IMR-90 (cell line): ENCODE measurements around the gene PTP4A2. TPM values are rescaled to one million over a fixed set of nuclear protein-coding genes. Genes with fewer than 3 reads are reported as not detected.

Experiments used
- ATAC-seq: fragments of 200-7000 bp; cut with Tn5 transposase; 2 replicates; pipeline ENCODE4 v1.9.1; 2020; ENCODE audit warnings: low read depth, mild to moderate bottlenecking, moderate library complexity
- BruUV-seq: library from RNA; stranded (reverse); fragments of 400-500 nt; replicated peaks from 2 replicates; lab custom pipeline; 2021; lab: Mats Ljungman, UMichigan
- CTCF ChIA-PET: fragments of 300-600 bp; formaldehyde crosslinking; extraction: SDS; loops from one replicate; lab custom pipeline; 2021; ENCODE audit warnings: antibody characterized with exemption; lab: Yijun Ruan, JAX
- POLR2A ChIA-PET: fragments of 300-600 bp; sonication (Branson Sonifier 250); formaldehyde crosslinking; loops from one replicate; lab custom pipeline; 2022; ENCODE audit warnings: antibody characterized with exemption; ENCODE audit not compliant: unreplicated experiment; lab: Charles Lee
- DNase-seq: peaks from one replicate; pipeline ENCODE4 v3.0.0; 2013
- H2AFZ ChIP-seq: replicated peaks from 2 replicates; pipeline ENCODE3; 2013; ENCODE audit warnings: low read length, mild to moderate bottlenecking; ENCODE audit not compliant: poor library complexity
- H2AK5ac ChIP-seq: 2 replicates; pipeline ENCODE4 v1.6.1; 2013; ENCODE audit warnings: low read depth, low read length, inconsistent platforms
- H2AK9ac ChIP-seq: replicated peaks from 2 replicates; pipeline ENCODE3; 2013; ENCODE audit warnings: mild to moderate bottlenecking, low read depth, low read length, moderate library complexity; ENCODE audit not compliant: poor library complexity
- H2BK120ac ChIP-seq: 2 replicates; pipeline ENCODE4 v1.6.1; 2013; ENCODE audit warnings: low read depth, low read length, inconsistent platforms
- H2BK15ac ChIP-seq: 3 replicates; pipeline ENCODE4 v1.6.1; 2013; ENCODE audit warnings: low read depth, low read length, inconsistent platforms
- H2BK20ac ChIP-seq: 2 replicates; pipeline ENCODE4 v1.6.1; 2013; ENCODE audit warnings: low read depth, mild to moderate bottlenecking, inconsistent platforms, low read length, moderate library complexity
- H2BK5ac ChIP-seq: 2 replicates; pipeline ENCODE4 v1.6.1; 2013; ENCODE audit warnings: mild to moderate bottlenecking, low read depth, low read length, inconsistent platforms; ENCODE audit not compliant: poor library complexity, severe bottlenecking
- H3K14ac ChIP-seq: replicated peaks from 2 replicates; pipeline ENCODE4 v1.6.1; 2013; ENCODE audit warnings: low read depth, low read length, inconsistent platforms
- H3K18ac ChIP-seq: 2 replicates; pipeline ENCODE4 v1.6.1; 2013; ENCODE audit warnings: low read depth, low read length, control low read depth
- H3K23ac ChIP-seq: 2 replicates; pipeline ENCODE4 v1.6.1; 2013; ENCODE audit warnings: low read depth, low read length, inconsistent platforms
- H3K27ac ChIP-seq: 2 replicates; pipeline ENCODE4 v1.5.1; 2013; ENCODE audit warnings: mild to moderate bottlenecking, control low read depth, low read length; ENCODE audit not compliant: insufficient read depth
- H3K27me3 ChIP-seq: 2 replicates; pipeline ENCODE4 v1.6.1; 2013; ENCODE audit warnings: low read length; ENCODE audit not compliant: control insufficient read depth, insufficient read depth
- H3K36me3 ChIP-seq: 2 replicates; pipeline ENCODE4 v1.6.1; 2013; ENCODE audit warnings: low read length, mixed read lengths; ENCODE audit not compliant: control insufficient read depth, insufficient read depth
- H3K4ac ChIP-seq: 2 replicates; pipeline ENCODE4 v1.6.1; 2013; ENCODE audit warnings: low read depth, low read length, inconsistent platforms
- H3K4me1 ChIP-seq: 2 replicates; pipeline ENCODE4 v1.6.1; 2013; ENCODE audit warnings: low read length, mixed read lengths; ENCODE audit not compliant: control insufficient read depth, insufficient read depth
- H3K4me2 ChIP-seq: 2 replicates; pipeline ENCODE4 v1.6.1; 2013; ENCODE audit warnings: low read depth, mild to moderate bottlenecking, control low read depth, low read length, moderate library complexity
- H3K4me3 ChIP-seq: 2 replicates; pipeline ENCODE4 v1.5.1; 2013; ENCODE audit warnings: low read depth, mild to moderate bottlenecking, control low read depth, low read length, moderate library complexity; ENCODE audit not compliant: insufficient read depth
- H3K56ac ChIP-seq: 2 replicates; pipeline ENCODE4 v1.6.1; 2013; ENCODE audit warnings: low read length, inconsistent platforms; ENCODE audit not compliant: insufficient read depth; ENCODE audit errors: extremely low read depth
- H3K79me1 ChIP-seq, 2 experiments: 2 replicates each; pipeline ENCODE4 v1.6.1; 2013; ENCODE audit warnings: low read length in 2 of 2, inconsistent platforms in 1 of 2, low read depth in 1 of 2
- H3K9ac ChIP-seq: 2 replicates; pipeline ENCODE4 v1.6.1; 2013; ENCODE audit warnings: low read depth, low read length, control low read depth
- H3K9me1 ChIP-seq: 2 replicates; pipeline ENCODE4 v1.6.1; 2013; ENCODE audit warnings: low read length, inconsistent platforms; ENCODE audit not compliant: insufficient read depth
- H3K9me3 ChIP-seq: 2 replicates; pipeline ENCODE4 v1.6.1; 2013; ENCODE audit warnings: low read length; ENCODE audit not compliant: control insufficient read depth, insufficient read depth
- H4K20me1 ChIP-seq: 2 replicates; pipeline ENCODE4 v1.6.1; 2013; ENCODE audit warnings: low read length, inconsistent platforms; ENCODE audit not compliant: insufficient read depth
- H4K5ac ChIP-seq: 2 replicates; pipeline ENCODE4 v1.6.1; 2013; ENCODE audit warnings: mild to moderate bottlenecking, low read depth, low read length, control low read depth
- H4K8ac ChIP-seq, 2 experiments: 2 replicates each; pipeline ENCODE4 v1.6.1; 2013; ENCODE audit warnings: low read depth in 2 of 2, low read length in 2 of 2, control low read depth in 1 of 2, inconsistent platforms in 1 of 2
- H4K91ac ChIP-seq: 2 replicates; pipeline ENCODE4 v1.6.1; 2013; ENCODE audit warnings: low read depth, low read length, inconsistent platforms; ENCODE audit not compliant: insufficient read depth
- BHLHE40 ChIP-seq: fragments of 150-350 bp; IDR thresholded peaks from 2 replicates; pipeline ENCODE4 v1.6.1; 2016; ENCODE audit warnings: mild to moderate bottlenecking, low read depth, low read length
- CEBPB ChIP-seq: IDR thresholded peaks from 2 replicates; pipeline ENCODE4 v1.6.1; 2012; ENCODE audit warnings: low read depth, low read length, improper control_type of control experiment
- CHD1 ChIP-seq: IDR thresholded peaks from 2 replicates; pipeline ENCODE4 v1.6.1; 2012; ENCODE audit warnings: low read depth, low read length, improper control_type of control experiment
- CTCF ChIP-seq: conservative IDR thresholded peaks from 2 replicates; pipeline ENCODE4 v1.5.1; 2012; ENCODE audit warnings: mild to moderate bottlenecking, low read depth, low read length, improper control_type of control experiment
- ELK1 ChIP-seq: fragments of 150-350 bp; IDR thresholded peaks from 2 replicates; pipeline ENCODE4 v1.6.1; 2016; ENCODE audit warnings: low read depth, mild to moderate bottlenecking, low read length, moderate library complexity, borderline replicate concordance
- FOS ChIP-seq: fragments of 150-350 bp; IDR thresholded peaks from 2 replicates; pipeline ENCODE4 v1.6.1; 2016; ENCODE audit warnings: low read depth, low read length
- MAFK ChIP-seq: IDR thresholded peaks from 2 replicates; pipeline ENCODE4 v1.6.1; 2012; ENCODE audit warnings: low read depth, low read length, improper control_type of control experiment
- MAZ ChIP-seq: IDR thresholded peaks from 2 replicates; pipeline ENCODE4 v1.6.1; 2012; ENCODE audit warnings: low read depth, mild to moderate bottlenecking, low read length, improper control_type of control experiment, moderate library complexity, borderline replicate concordance
- MXI1 ChIP-seq: IDR thresholded peaks from 2 replicates; pipeline ENCODE4 v1.6.1; 2012; ENCODE audit warnings: low read depth, mild to moderate bottlenecking, low read length, moderate library complexity, borderline replicate concordance
- NFE2L2 ChIP-seq: fragments of 150-350 bp; IDR thresholded peaks from 2 replicates; pipeline ENCODE4 v1.6.1; 2016; ENCODE audit warnings: low read depth, mild to moderate bottlenecking, low read length
- POLR2A ChIP-seq: IDR thresholded peaks from 2 replicates; pipeline ENCODE4 v1.6.1; 2012; ENCODE audit warnings: mild to moderate bottlenecking, low read depth, low read length
- RAD21 ChIP-seq: IDR thresholded peaks from 2 replicates; pipeline ENCODE4 v1.6.1; 2012; ENCODE audit warnings: low read length, improper control_type of control experiment
- RCOR1 ChIP-seq: IDR thresholded peaks from 2 replicates; pipeline ENCODE4 v1.6.1; 2012; ENCODE audit warnings: mild to moderate bottlenecking, low read length, improper control_type of control experiment; ENCODE audit not compliant: insufficient replicate concordance
- RFX5 ChIP-seq: IDR thresholded peaks from 2 replicates; pipeline ENCODE4 v1.8.0; 2012; ENCODE audit warnings: low read depth, mild to moderate bottlenecking, low read length, moderate library complexity
- SMC3 ChIP-seq: fragments of 150-350 bp; IDR thresholded peaks from 2 replicates; pipeline ENCODE4 v1.6.1; 2016; ENCODE audit warnings: low read depth, mild to moderate bottlenecking, antibody characterized with exemption, low read length, moderate library complexity
- USF2 ChIP-seq: fragments of 150-350 bp; IDR thresholded peaks from 2 replicates; pipeline ENCODE4 v1.6.1; 2017; ENCODE audit warnings: mild to moderate bottlenecking, antibody characterized with exemption, low read length, low read depth
- WGBS, 2 experiments: methylation state at CpG; one replicate each; pipeline versions ENCODE4 v1.1.5 to v1.1.7; 2013; ENCODE audit warnings: missing lambda C conversion rate in 2 of 2; ENCODE audit not compliant: insufficient read length in 1 of 2; ENCODE audit errors: extremely low coverage in 2 of 2; 5-methylcytosine and 5-hydroxymethylcytosine counted together
- dilution Hi-C: fragments of 300-500 bp; cut with HindIII; formaldehyde crosslinking; loops from one replicate; pipeline ENCODE4 v1.14.3; 2018; ENCODE audit warnings: low sequenced_read_pairs; ENCODE audit not compliant: unreplicated experiment
- in situ Hi-C: fragments of 300-500 bp; cut with MboI; formaldehyde crosslinking; loops from 3 replicates; pipeline ENCODE4 v1.14.3; 2019; ENCODE audit warnings: low sequenced_read_pairs, inconsistent platforms, mixed read lengths
- intact Hi-C: fragments of 100-400 bp; cut with micrococcal nuclease; formaldehyde crosslinking; loops from 2 replicates; pipeline ENCODE4 v1.10.0; 2022
- polyA plus RNA-seq, 3 experiments: library from polyadenylated mRNA; depleted of rRNA; stranded (reverse); fragments of >200 nt; gene quantifications; 2 replicates each; pipeline ENCODE4 v1.2.3, GENCODE V29; 2012; ENCODE audit warnings: low replicate concordance in 1 of 3
- total RNA-seq: library from RNA; depleted of rRNA; stranded (reverse); fragments of >200 nt; gene quantifications from 2 replicates; pipeline ENCODE4 v1.2.3, GENCODE V29; 2012

The PTP4A2 gene
- total and polyA plus RNA-seq, 2 of the 4 experiments (the other 2 are of a cell fraction) = 135 to 328 TPM

GRCh38 chr1:31874942-31875341 is 63.2 kb downstream of the PTP4A2 start:
- Histone ChIP-seq H4K91ac (no peak overlapping the region), H3K4me1 (no peaks in the 10 kb centered on the region), H3K56ac (no peak overlapping the region), H3K9me1 (no peaks in the 10 kb centered on the region), H3K9me3 (no peaks in the 10 kb centered on the region), H2BK20ac (no peak overlapping the region), H2AFZ (no peak overlapping the region), H3K36me3 (no peaks in the 10 kb centered on the region), H4K20me1 (no peaks in the 10 kb centered on the region), H2BK5ac (no peak overlapping the region), H3K18ac (no peak overlapping the region), H3K79me1 (no peaks in the 10 kb centered on the region), H3K27me3 (peaks cover under 1% of the 10 kb centered on the region; the same call in 1 of the 2 replicates), H3K27ac (no peak overlapping the region), H3K14ac (no peak overlapping the region), H2AK9ac (no peak overlapping the region), H2BK120ac (no peak overlapping the region), H4K5ac (no peak overlapping the region), H4K8ac (no peak overlapping the region), H3K9ac (no peak overlapping the region), H3K4me2 (no peak overlapping the region), H2BK15ac (no peak overlapping the region), H3K4me3 (no peak overlapping the region), H3K23ac (no peak overlapping the region), H2AK5ac (no peak overlapping the region), H3K4ac (no peak overlapping the region)
- CTCF ChIA-PET = no interaction called here
- intact Hi-C loops = loop anchor here (10.0 kb wide), 1 partner anchor 50 kb away; no protein-coding TSS in a partner anchor
- WGBS, 2 experiments = no CpG with 5 or more reads among the region's 3 CpGs
- no peak for DNase-seq
- no TSS peak for BruUV-seq
- no peak for TF ChIP-seq BHLHE40
- no peak for TF ChIP-seq POLR2A
- TF ChIP-seq MAZ = no peak
- no peak for TF ChIP-seq SMC3
- TF ChIP-seq CHD1 = no peak
- TF ChIP-seq CEBPB = no peak
- no peak for TF ChIP-seq CTCF
- no peak for TF ChIP-seq NFE2L2
- no peak for TF ChIP-seq RFX5
- no peak for TF ChIP-seq MAFK
- no peak for TF ChIP-seq RCOR1
- no peak for TF ChIP-seq RAD21
- no peak for TF ChIP-seq MXI1
- no peak for TF ChIP-seq FOS
- TF ChIP-seq USF2 = no peak
- TF ChIP-seq ELK1 = no peak
- POLR2A ChIA-PET = no interaction called here
- in situ Hi-C loops = loop anchor here (25.0 kb wide), 1 partner anchor 112 kb away; no protein-coding TSS in a partner anchor
- dilution Hi-C loops = no loop called here
- ATAC-seq = no peak
